OCI-LY7 (cell line): ENCODE results near the gene NGB. TPM values are rescaled to one million over a fixed set of nuclear protein-coding genes. Genes with fewer than 3 reads are reported as not detected.

Experiments
- BruUV-seq: library from RNA; stranded (reverse); fragments of 400-500 nt; replicated peaks from 2 replicates; lab custom pipeline; 2021; lab: Mats Ljungman, UMichigan
- CTCF ChIA-PET: fragments of 300-600 bp; sonication (Branson Sonifier 250); formaldehyde crosslinking; loops from one replicate; lab custom pipeline; 2022; ENCODE audit warnings: antibody characterized with exemption; ENCODE audit not compliant: unreplicated experiment; lab: Charles Lee
- POLR2A ChIA-PET: fragments of 300-600 bp; sonication (Branson Sonifier 250); formaldehyde crosslinking; loops from one replicate; lab custom pipeline; 2022; ENCODE audit warnings: antibody characterized with exemption; lab: Charles Lee
- DNase-seq: peaks from one replicate; pipeline ENCODE4 v3.0.0-alpha.2; 2015; ENCODE audit warnings: low spot score
- H2AFZ ChIP-seq: fragments of 200-600 bp; sonication (generic), shearing (Covaris generic); 2 replicates; pipeline ENCODE4 v1.6.1; 2014; ENCODE audit warnings: mild to moderate bottlenecking, antibody characterized with exemption, low read length, moderate library complexity
- H3K27ac ChIP-seq: fragments of 200-600 bp; sonication (generic); 2 replicates; pipeline ENCODE4 v1.5.1; 2014; ENCODE audit warnings: mixed run types, low read depth, mild to moderate bottlenecking, moderate library complexity, low read length, inconsistent platforms; ENCODE audit not compliant: poor library complexity, severe bottlenecking
- H3K36me3 ChIP-seq: fragments of 200-600 bp; sonication (generic); 2 replicates; pipeline ENCODE4 v1.6.1; 2014; ENCODE audit warnings: mild to moderate bottlenecking, antibody characterized with exemption, low read length, moderate library complexity, mixed read lengths; ENCODE audit not compliant: insufficient read depth
- H3K4me1 ChIP-seq: fragments of 200-600 bp; sonication (generic); 2 replicates; pipeline ENCODE4 v1.5.1; 2014; ENCODE audit warnings: mild to moderate bottlenecking, low read length; ENCODE audit not compliant: insufficient read depth, poor library complexity, severe bottlenecking
- H3K4me2 ChIP-seq: fragments of 200-600 bp; sonication (generic); 2 replicates; pipeline ENCODE4 v1.6.1; 2014; ENCODE audit warnings: mild to moderate bottlenecking, low read length
- H3K4me3 ChIP-seq: fragments of 200-600 bp; sonication (generic); 2 replicates; pipeline ENCODE4 v1.5.1; 2014; ENCODE audit warnings: mild to moderate bottlenecking, low read depth, low read length; ENCODE audit not compliant: poor library complexity, severe bottlenecking
- H3K79me2 ChIP-seq: fragments of 200-600 bp; sonication (generic); 2 replicates; pipeline ENCODE4 v1.6.1; 2016; ENCODE audit warnings: low read depth, mild to moderate bottlenecking, low read length, moderate library complexity, mixed read lengths; ENCODE audit not compliant: insufficient read depth
- H3K9me2 ChIP-seq: fragments of 200-600 bp; sonication (generic); 2 replicates; pipeline ENCODE4 v1.6.1; 2016; ENCODE audit warnings: mild to moderate bottlenecking, low read length, mixed read lengths; ENCODE audit not compliant: insufficient read depth
- H3K9me3 ChIP-seq: fragments of 200-600 bp; sonication (generic); 2 replicates; pipeline ENCODE4 v1.6.1; 2014; ENCODE audit warnings: mild to moderate bottlenecking, mixed run types, low read length, mixed read lengths
- H4K20me1 ChIP-seq: fragments of 200-600 bp; sonication (generic); 2 replicates; pipeline ENCODE4 v1.6.1; 2014; ENCODE audit warnings: mild to moderate bottlenecking, antibody characterized with exemption, low read length, moderate library complexity, mixed read lengths; ENCODE audit not compliant: insufficient read depth
- EZH2phosphoT487 ChIP-seq: fragments of 200-600 bp; sonication (generic); IDR thresholded peaks from 2 replicates; pipeline ENCODE4 v1.6.1; 2018; ENCODE audit warnings: low read depth, borderline replicate concordance, mild to moderate bottlenecking, mixed run types, antibody characterized with exemption, low read length, moderate library complexity, mixed read lengths
- intact Hi-C: fragments of 100-400 bp; cut with micrococcal nuclease; formaldehyde crosslinking; loops from one replicate; pipeline ENCODE4 v1.10.0; 2022; ENCODE audit not compliant: unreplicated experiment
- total RNA-seq, 2 experiments: library from RNA; depleted of rRNA in 1 of 2; stranded (reverse); fragments of >200 nt in 1 of 2; shearing (Covaris generic) in 1 of 2; gene quantifications; 2 replicates each; pipeline ENCODE4 v1.2.3, GENCODE V29; 2014 to 2022
- TF ChIP-seq, protein P1 (sequence below): fragments of 200-600 bp; sonication (generic); conservative IDR thresholded peaks from 2 replicates; pipeline ENCODE4 v1.5.1; 2014; ENCODE audit warnings: mild to moderate bottlenecking, antibody characterized with exemption, low read length, moderate library complexity, mixed read lengths

The NGB gene
- total RNA-seq, 2 experiments from 2014 or later, result not detected

DNA sequence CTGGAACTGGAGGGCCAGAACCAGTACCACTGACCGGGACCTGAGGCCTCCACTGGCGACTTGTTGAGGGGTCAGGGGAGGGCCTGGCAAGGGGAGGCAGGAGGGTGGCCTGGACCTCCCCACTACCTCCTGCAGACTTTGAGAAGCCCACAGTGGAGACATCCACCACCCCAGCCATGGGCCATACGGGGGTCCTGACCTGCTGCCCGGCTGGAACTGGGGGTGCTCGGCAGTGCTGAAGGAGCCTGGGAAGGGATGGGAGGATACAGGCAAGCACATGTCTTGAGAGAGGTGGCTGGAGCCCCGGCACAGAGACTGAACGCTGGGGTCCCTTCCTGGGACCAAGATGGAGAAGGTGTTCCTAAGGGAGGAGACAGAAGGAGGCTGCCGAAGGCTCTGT lies 14.3 kb downstream of the NGB start:
- POLR2A ChIA-PET, result interaction anchor here (0.6 kb wide), 1 partner anchor 558 kb away, joined by 5 read pairs; no protein-coding TSS in a partner anchor
- Histone ChIP-seq H3K4me3 (no peak overlapping the region), H3K4me1 (no peaks in the 10 kb centered on the region), H3K4me2 (no peak overlapping the region), H3K9me2 (no peaks in the 10 kb centered on the region), H3K27ac (no peak overlapping the region), H3K36me3 (no peaks in the 10 kb centered on the region), H3K79me2 (no peaks in the 10 kb centered on the region), H3K9me3 (no peaks in the 10 kb centered on the region), H2AFZ (no peak overlapping the region), H4K20me1 (no peaks in the 10 kb centered on the region)
- CTCF ChIA-PET, result no interaction called here
- no peak for DNase-seq
- no TSS peak for BruUV-seq
- intact Hi-C loops, result no loop called here
- TF ChIP-seq, protein P1, sequence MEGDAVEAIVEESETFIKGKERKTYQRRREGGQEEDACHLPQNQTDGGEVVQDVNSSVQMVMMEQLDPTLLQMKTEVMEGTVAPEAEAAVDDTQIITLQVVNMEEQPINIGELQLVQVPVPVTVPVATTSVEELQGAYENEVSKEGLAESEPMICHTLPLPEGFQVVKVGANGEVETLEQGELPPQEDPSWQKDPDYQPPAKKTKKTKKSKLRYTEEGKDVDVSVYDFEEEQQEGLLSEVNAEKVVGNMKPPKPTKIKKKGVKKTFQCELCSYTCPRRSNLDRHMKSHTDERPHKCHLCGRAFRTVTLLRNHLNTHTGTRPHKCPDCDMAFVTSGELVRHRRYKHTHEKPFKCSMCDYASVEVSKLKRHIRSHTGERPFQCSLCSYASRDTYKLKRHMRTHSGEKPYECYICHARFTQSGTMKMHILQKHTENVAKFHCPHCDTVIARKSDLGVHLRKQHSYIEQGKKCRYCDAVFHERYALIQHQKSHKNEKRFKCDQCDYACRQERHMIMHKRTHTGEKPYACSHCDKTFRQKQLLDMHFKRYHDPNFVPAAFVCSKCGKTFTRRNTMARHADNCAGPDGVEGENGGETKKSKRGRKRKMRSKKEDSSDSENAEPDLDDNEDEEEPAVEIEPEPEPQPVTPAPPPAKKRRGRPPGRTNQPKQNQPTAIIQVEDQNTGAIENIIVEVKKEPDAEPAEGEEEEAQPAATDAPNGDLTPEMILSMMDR, result no peak
- no peak for TF ChIP-seq EZH2phosphoT487

DNA sequence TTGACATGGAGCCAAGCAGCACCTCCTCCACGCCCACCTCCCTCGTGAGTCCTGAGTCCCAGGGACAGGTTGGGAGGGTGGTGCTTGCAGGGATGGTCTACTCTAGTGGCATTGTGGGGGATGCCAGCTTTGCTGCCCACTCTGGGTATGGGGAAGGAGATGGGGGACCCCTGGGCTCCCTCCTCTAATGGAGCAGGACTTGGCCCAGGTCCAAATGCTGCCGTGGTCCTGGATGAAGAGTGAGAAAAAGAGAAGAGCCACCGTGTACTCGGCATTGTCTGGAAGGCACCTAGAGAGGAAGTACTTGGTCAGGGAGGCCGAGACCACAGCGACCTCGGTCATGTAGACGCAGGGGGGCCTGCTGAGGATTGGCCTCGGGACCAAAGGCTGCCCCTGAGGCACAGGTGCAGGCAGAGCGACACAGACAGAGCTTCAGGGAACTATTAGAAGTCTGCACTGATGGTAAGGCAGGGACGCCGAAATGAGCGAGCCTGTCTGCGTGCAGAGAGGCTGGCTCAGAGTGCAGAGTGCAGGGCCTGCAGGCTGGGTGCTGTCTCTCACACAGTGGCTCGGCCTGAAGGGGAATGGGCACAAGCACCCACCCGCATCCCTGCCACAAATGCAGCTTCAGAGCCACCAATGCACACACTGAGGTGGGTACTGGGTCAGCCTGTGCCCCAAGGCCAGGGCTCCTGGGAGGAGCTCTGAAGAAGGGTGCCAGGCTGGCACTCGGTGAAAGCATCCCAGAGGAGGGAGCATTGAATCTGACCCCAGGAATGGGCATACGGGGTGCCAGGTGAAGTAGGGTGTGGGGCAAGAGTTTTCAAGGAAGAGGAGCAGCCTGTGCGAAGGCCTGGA lies 17.4 kb downstream of the NGB start:
- H3K9me3 ChIP-seq, result no peaks in the 10 kb centered on the region
- H3K4me2 ChIP-seq, result no peak overlapping the region
- no peak overlapping the region for H3K4me3 ChIP-seq
- H3K9me2 ChIP-seq, result no peaks in the 10 kb centered on the region
- POLR2A ChIA-PET, result no interaction called here
- no peaks in the 10 kb centered on the region for H3K4me1 ChIP-seq
- intact Hi-C loops, result no loop called here
- H3K27ac ChIP-seq, result no peak overlapping the region
- CTCF ChIA-PET, result no interaction called here
- DNase-seq, result no peak
- no peaks in the 10 kb centered on the region for H3K36me3 ChIP-seq
- H2AFZ ChIP-seq, result no peak overlapping the region
- H3K79me2 ChIP-seq, result no peaks in the 10 kb centered on the region
- TF ChIP-seq, protein P1, result no peak
- TF ChIP-seq EZH2phosphoT487, result no peak
- no peaks in the 10 kb centered on the region for H4K20me1 ChIP-seq
- BruUV-seq, result no TSS peak

DNA sequence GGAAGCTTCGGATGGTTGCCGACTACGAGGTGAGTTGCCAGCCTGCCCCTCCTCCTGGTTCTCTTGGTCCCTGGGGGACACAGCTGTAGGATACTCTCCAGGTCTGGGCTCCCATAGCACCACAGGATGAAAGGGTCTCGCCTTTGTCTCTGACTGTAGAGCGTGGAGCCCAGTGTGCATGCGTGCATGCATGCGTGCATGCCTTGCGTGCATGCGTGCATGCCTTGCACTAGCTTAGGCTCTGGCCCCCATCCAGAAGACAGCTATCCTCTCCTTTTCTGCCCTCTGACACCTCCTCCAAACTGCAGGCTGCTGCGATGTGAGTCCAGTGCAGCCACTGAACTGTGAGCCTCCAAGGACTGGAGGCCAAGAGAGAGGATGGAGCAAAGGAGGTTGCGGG lies 19.1 kb downstream of the NGB start:
- no peak for DNase-seq
- Histone ChIP-seq H3K4me1 (no peaks in the 10 kb centered on the region), H2AFZ (no peak overlapping the region), H3K9me2 (no peaks in the 10 kb centered on the region), H3K9me3 (no peaks in the 10 kb centered on the region), H4K20me1 (no peaks in the 10 kb centered on the region), H3K4me2 (no peak overlapping the region), H3K79me2 (no peaks in the 10 kb centered on the region), H3K36me3 (no peaks in the 10 kb centered on the region), H3K4me3 (no peak overlapping the region), H3K27ac (no peak overlapping the region)
- intact Hi-C loops, result no loop called here
- TF ChIP-seq EZH2phosphoT487, result no peak
- TF ChIP-seq, protein P1, result no peak
- POLR2A ChIA-PET, result no interaction called here
- BruUV-seq, result no TSS peak
- CTCF ChIA-PET, result no interaction called here
